GM12878 (cell line): ENCODE results near the gene USB1. TPM values are rescaled to one million over a fixed set of nuclear protein-coding genes. Genes with fewer than 3 reads are reported as not detected.
A peak's percentile ranks its signal among the peaks of the same experiment; 100 is the strongest.

Experiments
- ATAC-seq: fragments of 200-7000 bp; cut with Tn5 transposase; 3 replicates; pipeline ENCODE4 v1.9.1; 2020; ENCODE audit warnings: mild to moderate bottlenecking, moderate library complexity
- BruUV-seq: library from RNA; stranded (reverse); fragments of 400-500 nt; replicated peaks from 2 replicates; lab custom pipeline; 2021; lab: Mats Ljungman, UMichigan
- CTCF ChIA-PET: fragments of 300-600 bp; sonication (Branson Sonifier 250); formaldehyde crosslinking; extraction: SDS; loops from one replicate; lab custom pipeline; 2021; ENCODE audit warnings: inconsistent platforms; lab: Yijun Ruan, JAX
- POLR2A ChIA-PET: fragments of 350-600 bp; formaldehyde crosslinking; extraction: SDS; loops from one replicate; lab custom pipeline; 2021; ENCODE audit warnings: inconsistent platforms; lab: Charles Lee
- RAD21 ChIA-PET: fragments of 300-600 bp; sonication (Branson Sonifier 250); formaldehyde crosslinking; loops from one replicate; lab custom pipeline; 2023; ENCODE audit warnings: antibody characterized with exemption; ENCODE audit not compliant: unreplicated experiment; lab: Charles Lee
- SMC1A ChIA-PET: fragments of 300-600 bp; sonication (Branson Sonifier 250); formaldehyde crosslinking; loops from one replicate; lab custom pipeline; 2023; ENCODE audit not compliant: unreplicated experiment, uncharacterized antibody; lab: Charles Lee
- DNase-seq: peaks from one replicate; pipeline ENCODE4 v3.0.0-alpha.2; 2011; ENCODE audit warnings: low read depth, low spot score
- FAIRE-seq: peaks from 3 replicates; lab custom pipeline; 2011; peaks lifted over from hg19 to GRCh38; lab: Jason Lieb, UNC
- H2AFZ ChIP-seq: 2 replicates; pipeline ENCODE4 v1.6.0; 2011; ENCODE audit warnings: low read depth, low read length, control low read depth; ENCODE audit not compliant: control insufficient read depth
- H3K27ac ChIP-seq: 2 replicates; pipeline ENCODE4 v1.5.1; 2011; ENCODE audit warnings: control low read depth; ENCODE audit not compliant: control insufficient read depth, insufficient read depth
- H3K27me3 ChIP-seq, 2 experiments: replicated peaks in 1 of 2; 2 replicates each; pipeline versions ENCODE4 v1.6.0 to v1.6.1; 2011; ENCODE audit warnings: low read length in 1 of 2; ENCODE audit not compliant: control insufficient read depth in 2 of 2, insufficient read depth in 2 of 2
- H3K36me3 ChIP-seq, 2 experiments: 2 replicates each; pipeline ENCODE4 v1.5.1; 2011; ENCODE audit warnings: low read length in 1 of 2; ENCODE audit not compliant: control insufficient read depth in 2 of 2, insufficient read depth in 2 of 2
- H3K4me1 ChIP-seq: 2 replicates; pipeline ENCODE4 v1.6.1; 2011; ENCODE audit warnings: mild to moderate bottlenecking, low read length, moderate library complexity, mixed read lengths; ENCODE audit not compliant: control insufficient read depth, insufficient read depth
- H3K4me2 ChIP-seq: 2 replicates; pipeline ENCODE4 v1.6.0; 2011; ENCODE audit warnings: control low read depth; ENCODE audit not compliant: control insufficient read depth, insufficient read depth
- H3K4me3 ChIP-seq: fragments of 200-600 bp; sonication (generic); 2 replicates; pipeline ENCODE4 v1.5.1; 2016
- H3K79me2 ChIP-seq: 2 replicates; pipeline ENCODE4 v1.6.0; 2011; ENCODE audit warnings: low read length; ENCODE audit not compliant: control insufficient read depth, insufficient read depth
- H3K9ac ChIP-seq: 2 replicates; pipeline ENCODE4 v1.8.0; 2011; ENCODE audit warnings: low read length, control low read depth, mixed read lengths; ENCODE audit not compliant: control insufficient read depth, insufficient read depth
- H3K9me3 ChIP-seq: replicated peaks from 3 replicates; pipeline ENCODE4 v1.5.1; 2011; ENCODE audit warnings: mild to moderate bottlenecking, low read length; ENCODE audit not compliant: control insufficient read depth, insufficient read depth
- H4K20me1 ChIP-seq: 2 replicates; pipeline ENCODE4 v1.6.0; 2011; ENCODE audit not compliant: control insufficient read depth, insufficient read depth
- CBX3 ChIP-seq: fragments of 200-600 bp; sonication (generic); IDR thresholded peaks from 2 replicates; pipeline ENCODE4 v1.6.1; 2016; ENCODE audit warnings: low read depth, borderline replicate concordance
- HCFC1 ChIP-seq: fragments of 150-350 bp; IDR thresholded peaks from 2 replicates; pipeline ENCODE4 v1.6.1; 2014; ENCODE audit warnings: low read length
- JUND ChIP-seq: IDR thresholded peaks from 2 replicates; pipeline ENCODE4 v1.6.1; 2012; ENCODE audit warnings: low read depth, mild to moderate bottlenecking, low read length, improper control_type of control experiment, moderate library complexity
- LARP7 ChIP-seq: fragments of 450-650 bp; IDR thresholded peaks from 2 replicates; pipeline ENCODE4 v1.6.1; 2017; ENCODE audit warnings: mild to moderate bottlenecking
- ZNF687 ChIP-seq: fragments of 450-650 bp; IDR thresholded peaks from 2 replicates; pipeline ENCODE4 v1.6.1; 2017; ENCODE audit warnings: mild to moderate bottlenecking, moderate library complexity
- WGBS: methylation state at CpG from one replicate; pipeline ENCODE4 v1.1.6; 2016; ENCODE audit warnings: low lambda C conversion rate; ENCODE audit not compliant: insufficient replicate concordance, insufficient coverage; ENCODE audit errors: missing lambda C conversion rate; 5-methylcytosine and 5-hydroxymethylcytosine counted together
- in situ Hi-C: fragments of 300-500 bp; cut with MboI; formaldehyde crosslinking; loops from 9 replicates; pipeline ENCODE4 v1.14.3; 2018; ENCODE audit warnings: mixed read lengths
- intact Hi-C: fragments of 100-400 bp; cut with micrococcal nuclease; formaldehyde crosslinking; loops from one replicate; pipeline ENCODE4 v1.14.2; 2022; ENCODE audit not compliant: unreplicated experiment
- polyA plus RNA-seq, 11 experiments: library from polyadenylated mRNA; depleted of rRNA in 4 of 11; unstranded in 6 of 11; stranded (reverse) in 5 of 11; fragments of >200 nt; fragmentation: Nextera tagmentation in 4 of 11; fragmentation: Illumina TruSeq in 1 of 11; extraction: Ambion mirVana in 4 of 11; extraction: Trizol in 1 of 11; gene quantifications; 1 replicate in 1 of 11; 2 replicates in 10 of 11; pipeline versions ENCODE4 v1.2.1 to v1.2.3, GENCODE V29; 2011 to 2016; ENCODE audit warnings: inconsistent platforms in 2 of 11, missing spikeins in 2 of 11, low read depth in 1 of 11
- total RNA-seq, 4 experiments: library from RNA; depleted of rRNA in 3 of 4; stranded (reverse); fragments of >200 nt in 3 of 4; fragmentation: Illumina TruSeq in 1 of 4; extraction: Trizol in 1 of 4; gene quantifications; 2 replicates each; pipeline versions ENCODE4 v1.2.1 to v1.2.3, GENCODE V29; 2013 to 2021

USB1 gene
- total and polyA plus RNA-seq, 10 of the 15 experiments (the other 5 are each of a cell fraction or from before 2014, with no cell fraction given): 7.9 to 72.2 (median 41.6) TPM

GRCh38 chr16:58022601-58023371 lies 21.6 kb downstream of the USB1 start (continued):
- TF ChIP-seq JUND (no peak), HCFC1 (no peak)

- TF ChIP-seq CBX3 (no peak), ZNF687 (0 out of 2 replicates have a peak, but pooled peaks have one; percentile 16), LARP7 (0 out of 2 replicates have a peak, but pooled peaks have one; percentile 14)
- Histone ChIP-seq H3K36me3 (no peaks in the 10 kb centered on the region; a peak in 1 of 4 replicates), H3K4me2 (peak overlapping the region; percentile 85), H4K20me1 (no peaks in the 10 kb centered on the region), H3K79me2 (no peaks in the 10 kb centered on the region), H3K9me3 (no peaks in the 10 kb centered on the region), H3K4me1 (no peaks in the 10 kb centered on the region; the same call in 1 of the 2 replicates), H3K4me3 (peak overlapping the region; percentile 67), H3K9ac (no peak overlapping the region), H3K27ac (no peak overlapping the region), H3K27me3 (peaks cover 11 to 13% of the 10 kb centered on the region in 2 experiments), H2AFZ (peak overlapping the region; percentile 77)
- FAIRE-seq: no peak
- RAD21 ChIA-PET: interaction anchor here (0.6 to 3.8 kb wide), 4 partner anchors 82 to 105 kb away, joined by 4 to 27 read pairs (median 5); partner anchors contain the start of gene CFAP20
- POLR2A ChIA-PET: interaction anchor here (0.6 to 1.7 kb wide), 3 partner anchors 97 to 605 kb away, joined by 3 to 9 read pairs (median 5); partner anchors contain the start of genes CFAP20 and CNOT1
- 22% methylated on average over 57 of the region's 57 CpGs for WGBS
- CTCF ChIA-PET: interaction anchor here (1.2 to 3.0 kb wide), 6 partner anchors 20 to 282 kb away, joined by 3 to 21 read pairs (median 6); no protein-coding TSS in a partner anchor
- in situ Hi-C loops: loop anchor here (5.0 kb wide), 1 partner anchor 103 kb away; the partner anchor contains the start of gene CFAP20
- peak; percentile 7 for ATAC-seq
- no peak for DNase-seq
- BruUV-seq: no TSS peak
- SMC1A ChIA-PET: interaction anchor here (0.9 to 2.3 kb wide), 2 partner anchors 97 to 102 kb away, joined by 4 to 17 read pairs; no protein-coding TSS in a partner anchor
- intact Hi-C loops: loop anchor here (2.0 to 10.0 kb wide), 3 partner anchors 104 to 463 kb away; partner anchors contain the start of genes CFAP20 and CSNK2A2
Measured at GRCh38 chr16:58024486-58025350, 23.5 kb downstream of the USB1 start.
